ENCODE results near the gene CNPPD1. TPM values are rescaled to one million over a fixed set of nuclear protein-coding genes. Genes with fewer than 3 reads are reported as not detected.

CNPPD1 gene
- total RNA-seq, 2 donors from 2014 or later, result 27.7 to 33.2 TPM

DNA sequence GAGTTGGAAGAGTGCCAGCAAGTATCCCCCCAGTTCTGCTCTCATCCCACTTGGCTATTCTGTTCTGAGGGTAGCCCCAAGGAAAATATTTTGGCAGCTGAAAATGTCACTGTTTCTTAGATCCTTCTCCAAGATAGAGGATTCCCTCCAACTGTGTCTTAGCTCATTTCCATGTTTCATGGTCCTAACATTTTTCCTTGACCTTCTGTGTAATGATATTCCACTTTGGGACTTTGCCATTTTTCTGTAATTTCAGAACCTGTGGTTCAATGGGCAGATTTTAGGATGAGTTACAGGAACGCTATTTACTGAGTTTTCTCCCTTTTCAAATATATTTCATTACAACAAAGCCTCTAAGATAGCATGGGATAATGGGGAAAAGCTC, 50.8 kb downstream of the CNPPD1 start:
- no peaks in the 10 kb centered on the region for H3K36me3 Mint-ChIP-seq (ENCODE audit: low read depth)
- WGBS, 2 experiments (ENCODE audit: insufficient coverage in 1 of 2, insufficient read length in 1 of 2), result 80% methylated on average over 1 of the region's 1 CpG; no CpG with 5 or more reads in 1 of the 2 experiments

DNA sequence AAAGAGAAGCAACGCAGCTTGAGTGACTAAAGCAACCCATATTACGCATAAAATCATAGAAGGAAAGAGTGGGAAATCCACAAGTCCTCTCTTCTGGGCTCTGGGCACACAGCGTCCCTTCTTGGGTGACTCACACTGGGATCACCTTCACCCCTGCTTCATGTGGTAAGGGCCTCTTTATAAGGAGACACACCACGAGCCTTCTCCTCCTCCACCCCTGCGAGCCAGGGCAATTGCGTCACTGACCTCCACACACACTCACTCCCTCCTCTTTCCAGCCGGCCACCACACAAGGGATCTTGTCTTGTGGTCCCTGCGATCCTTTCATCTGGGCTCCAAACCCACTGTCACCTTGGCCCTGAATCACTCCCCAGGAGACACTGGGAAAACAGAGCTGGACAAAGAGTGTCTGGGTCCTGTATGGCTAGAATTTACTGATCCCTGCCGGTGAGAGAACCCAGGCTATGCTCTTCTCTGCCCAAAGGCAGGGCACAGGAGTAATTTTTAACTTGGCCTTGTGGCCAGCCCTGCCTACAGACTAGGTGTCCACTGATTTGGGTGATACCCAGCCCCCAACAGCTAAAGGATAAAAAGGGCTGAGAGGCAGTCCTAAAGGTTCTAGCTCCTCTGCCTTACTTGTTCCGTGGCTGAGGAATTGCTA, 51.4 kb downstream of the CNPPD1 start:
- H3K27me3 Mint-ChIP-seq (ENCODE audit: insufficient read depth), result no peaks in the 10 kb centered on the region

More for the DNA sequence above, 50.8 kb downstream of the CNPPD1 start:
- Histone ChIP-seq H3K27me3 (ENCODE audit: control insufficient read depth, insufficient read depth, low read length, poor library complexity, severe bottlenecking) (no peaks in the 10 kb centered on the region), H3K4me3 (ENCODE audit: low read length) (peak overlapping the region; percentile 32), H3K27ac (ENCODE audit: low read depth, low read length) (no peak overlapping the region), H3K9ac (ENCODE audit: extremely low read depth, low read length, poor library complexity, severe bottlenecking) (no peak overlapping the region), H3K36me3 (ENCODE audit: control insufficient read depth, insufficient read depth, low read length) (no peaks in the 10 kb centered on the region), H3K4me1 (ENCODE audit: control insufficient read depth, insufficient read depth, low read length) (peaks cover 31% of the 10 kb centered on the region), H3K9me3 (ENCODE audit: control insufficient read depth, low read length) (no peaks in the 10 kb centered on the region)
- Mint-ChIP-seq H3K27ac (no peak overlapping the region), H3K27me3 (ENCODE audit: insufficient read depth) (no peaks in the 10 kb centered on the region), H3K9me3 (no peaks in the 10 kb centered on the region), H3K4me1 (peaks cover 68% of the 10 kb centered on the region), H3K4me3 (no peak overlapping the region)
- DNase-seq, result no peak
- TF ChIP-seq, protein P1, sequence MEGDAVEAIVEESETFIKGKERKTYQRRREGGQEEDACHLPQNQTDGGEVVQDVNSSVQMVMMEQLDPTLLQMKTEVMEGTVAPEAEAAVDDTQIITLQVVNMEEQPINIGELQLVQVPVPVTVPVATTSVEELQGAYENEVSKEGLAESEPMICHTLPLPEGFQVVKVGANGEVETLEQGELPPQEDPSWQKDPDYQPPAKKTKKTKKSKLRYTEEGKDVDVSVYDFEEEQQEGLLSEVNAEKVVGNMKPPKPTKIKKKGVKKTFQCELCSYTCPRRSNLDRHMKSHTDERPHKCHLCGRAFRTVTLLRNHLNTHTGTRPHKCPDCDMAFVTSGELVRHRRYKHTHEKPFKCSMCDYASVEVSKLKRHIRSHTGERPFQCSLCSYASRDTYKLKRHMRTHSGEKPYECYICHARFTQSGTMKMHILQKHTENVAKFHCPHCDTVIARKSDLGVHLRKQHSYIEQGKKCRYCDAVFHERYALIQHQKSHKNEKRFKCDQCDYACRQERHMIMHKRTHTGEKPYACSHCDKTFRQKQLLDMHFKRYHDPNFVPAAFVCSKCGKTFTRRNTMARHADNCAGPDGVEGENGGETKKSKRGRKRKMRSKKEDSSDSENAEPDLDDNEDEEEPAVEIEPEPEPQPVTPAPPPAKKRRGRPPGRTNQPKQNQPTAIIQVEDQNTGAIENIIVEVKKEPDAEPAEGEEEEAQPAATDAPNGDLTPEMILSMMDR (conservative IDR thresholded peaks at IDR 0.05), result no peak

DNA sequence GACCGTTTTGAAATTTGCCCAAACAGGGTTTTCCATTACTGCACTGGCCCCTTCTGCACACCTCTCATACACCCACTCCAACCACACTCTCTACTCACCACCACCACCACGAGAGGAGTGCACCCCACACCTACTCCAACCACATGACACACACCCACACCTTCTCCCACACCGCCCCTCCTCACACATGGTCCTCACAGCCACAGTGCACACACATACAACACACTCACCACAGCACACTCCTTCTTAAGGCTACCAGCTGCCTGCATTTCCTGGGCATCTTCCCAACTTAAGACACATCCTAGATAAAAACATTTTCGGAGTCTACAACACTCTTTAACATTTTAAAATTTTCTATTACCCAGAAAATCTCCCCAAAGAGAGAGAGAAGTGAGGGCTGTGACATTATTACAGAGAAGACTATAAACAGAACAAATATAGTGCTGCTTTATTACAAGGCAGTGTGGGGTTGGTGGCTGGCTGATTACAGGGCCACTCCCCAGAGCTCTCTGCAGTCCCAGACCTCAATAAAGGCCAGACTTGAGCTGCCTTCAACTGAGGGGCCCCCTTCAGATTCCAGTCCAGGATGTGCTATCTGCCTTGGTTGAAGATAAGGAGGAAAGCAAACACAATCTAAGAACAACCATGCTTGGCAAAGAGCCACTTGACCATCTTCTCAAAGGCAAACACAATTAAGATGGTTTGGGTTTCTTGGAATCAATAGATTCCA, 52.2 kb downstream of the CNPPD1 start:
- Mint-ChIP-seq H3K4me3 (no peak overlapping the region), H3K4me1 (peaks cover 69% of the 10 kb centered on the region), H3K27ac (peak overlapping the region; percentile 48), H3K9me3 (no peaks in the 10 kb centered on the region), H3K36me3 (ENCODE audit: low read depth) (no peaks in the 10 kb centered on the region), H3K27me3 (ENCODE audit: insufficient read depth) (no peaks in the 10 kb centered on the region)
- H3K4me3 ChIP-seq (ENCODE audit: low read length), result no peak overlapping the region
- H3K9ac ChIP-seq (ENCODE audit: extremely low read depth, low read length, poor library complexity, severe bottlenecking), result no peak overlapping the region
- peaks cover 31% of the 10 kb centered on the region for H3K4me1 ChIP-seq (ENCODE audit: control insufficient read depth, insufficient read depth, low read length)
- H3K27me3 ChIP-seq (ENCODE audit: control insufficient read depth, insufficient read depth, low read length, poor library complexity, severe bottlenecking), result no peaks in the 10 kb centered on the region
- whole genome bisulfite sequencing, 2 experiments (ENCODE audit: insufficient coverage in 1 of 2, insufficient read length in 1 of 2), result 90 to 95% methylated on average over 3 to 4 of the region's 4 CpGs
- H3K36me3 ChIP-seq (ENCODE audit: control insufficient read depth, insufficient read depth, low read length), result no peaks in the 10 kb centered on the region
- TF ChIP-seq, protein P1 (conservative IDR thresholded peaks at IDR 0.05), result no peak
- no peaks in the 10 kb centered on the region for H3K9me3 ChIP-seq (ENCODE audit: control insufficient read depth, low read length)
- no peak for DNase-seq
- H3K27ac ChIP-seq (ENCODE audit: low read depth, low read length), result no peak overlapping the region

More for the DNA sequence above, 51.4 kb downstream of the CNPPD1 start:
- no peak overlapping the region for H3K4me3 Mint-ChIP-seq
- TF ChIP-seq, protein P1 (conservative IDR thresholded peaks at IDR 0.05), result no peak
- 92 to 95% methylated on average over 8 to 10 of the region's 10 CpGs for WGBS, 2 experiments (ENCODE audit: insufficient coverage in 1 of 2, insufficient read length in 1 of 2)
- DNase-seq, result no peak
- H3K36me3 Mint-ChIP-seq (ENCODE audit: low read depth), result no peaks in the 10 kb centered on the region
- H3K4me1 Mint-ChIP-seq, result peaks cover 68% of the 10 kb centered on the region
- no peaks in the 10 kb centered on the region for H3K9me3 Mint-ChIP-seq
- Histone ChIP-seq H3K27me3 (ENCODE audit: control insufficient read depth, insufficient read depth, low read length, poor library complexity, severe bottlenecking) (no peaks in the 10 kb centered on the region), H3K4me3 (ENCODE audit: low read length) (no peak overlapping the region), H3K4me1 (ENCODE audit: control insufficient read depth, insufficient read depth, low read length) (peaks cover 31% of the 10 kb centered on the region), H3K27ac (ENCODE audit: low read depth, low read length) (no peak overlapping the region), H3K9me3 (ENCODE audit: control insufficient read depth, low read length) (no peaks in the 10 kb centered on the region), H3K36me3 (ENCODE audit: control insufficient read depth, insufficient read depth, low read length) (no peaks in the 10 kb centered on the region), H3K9ac (ENCODE audit: extremely low read depth, low read length, poor library complexity, severe bottlenecking) (no peak overlapping the region)
- peak overlapping the region; percentile 84 for H3K27ac Mint-ChIP-seq
